ENCODE measurements around the gene HSPD1. TPM values are rescaled to one million over a fixed set of nuclear protein-coding genes. Genes with fewer than 3 reads are reported as not detected.
A peak's percentile ranks its signal among the peaks of the same experiment; 100 is the strongest.

Gene HSPD1
- total and polyA plus RNA-seq, 2 of the 13 experiments (the other 11 are each of a cell fraction or from before 2014, with no cell fraction given), result 685 to 2,610 TPM

- TF ChIP-seq DBP (CRISPR knock-in tag; IDR thresholded peaks at IDR 0.05; ENCODE audit: not compliant biosample characterization) (no peak), TBP (CRISPR knock-in tag; IDR thresholded peaks at IDR 0.05) (no peak), ZXDC (CRISPR knock-in tag; IDR thresholded peaks at IDR 0.05) (peak; percentile 73), ZFX (CRISPR knock-in tag; IDR thresholded peaks at IDR 0.05; ENCODE audit: low read depth) (peak; percentile 80), ZFP36 (IDR thresholded peaks at IDR 0.05; ENCODE audit: borderline replicate concordance, low read depth, low read length, partially characterized antibody) (no peak), ZKSCAN1 (IDR thresholded peaks at IDR 0.05; ENCODE audit: low read length) (no peak), SOX13 (IDR thresholded peaks at IDR 0.05) (no peak), SOX13 (CRISPR knock-in tag; conservative IDR thresholded peaks at IDR 0.05 in 1 of 2, IDR thresholded peaks at IDR 0.05 in 1 of 2) (peak in 1 of 2 experiments; percentile 92; a peak in 3 of 4 replicates), ZNF782 (CRISPR knock-in tag; IDR thresholded peaks at IDR 0.05; ENCODE audit: borderline replicate concordance) (peak; percentile 13; the same call in 1 of the 2 replicates), ZNF644 (CRISPR knock-in tag; IDR thresholded peaks at IDR 0.05; ENCODE audit: low read depth) (no peak), DMAP1 (CRISPR knock-in tag; IDR thresholded peaks at IDR 0.05) (peak; percentile 95), FLYWCH1 (CRISPR knock-in tag; IDR thresholded peaks at IDR 0.05) (no peak), TBL1XR1 (IDR thresholded peaks at IDR 0.05; ENCODE audit: borderline replicate concordance, low read length, partially characterized antibody) (peak; percentile 76), BCL6 (CRISPR knock-in tag; IDR thresholded peaks at IDR 0.05) (0 out of 2 replicates have a peak, but pooled peaks have one; percentile 46), ZNF816 (CRISPR knock-in tag; IDR thresholded peaks at IDR 0.05; ENCODE audit: borderline replicate concordance) (peak; percentile 53), ZNF543 (CRISPR knock-in tag; IDR thresholded peaks at IDR 0.05) (peak; percentile 59; the same call in 1 of the 2 replicates), ZFY (CRISPR knock-in tag; IDR thresholded peaks at IDR 0.05) (peak; percentile 70; the same call in 1 of the 2 replicates), SKI (IDR thresholded peaks at IDR 0.05; ENCODE audit: partially characterized antibody) (peak; percentile 9), ZNF556 (CRISPR knock-in tag; IDR thresholded peaks at IDR 0.05; ENCODE audit: borderline replicate concordance) (peak; percentile 84; the same call in 1 of the 2 replicates), CREM (IDR thresholded peaks at IDR 0.05) (peak; percentile 95), CREM (CRISPR knock-in tag; IDR thresholded peaks at IDR 0.05) (no peak)
- TF ChIP-seq, protein P1, sequence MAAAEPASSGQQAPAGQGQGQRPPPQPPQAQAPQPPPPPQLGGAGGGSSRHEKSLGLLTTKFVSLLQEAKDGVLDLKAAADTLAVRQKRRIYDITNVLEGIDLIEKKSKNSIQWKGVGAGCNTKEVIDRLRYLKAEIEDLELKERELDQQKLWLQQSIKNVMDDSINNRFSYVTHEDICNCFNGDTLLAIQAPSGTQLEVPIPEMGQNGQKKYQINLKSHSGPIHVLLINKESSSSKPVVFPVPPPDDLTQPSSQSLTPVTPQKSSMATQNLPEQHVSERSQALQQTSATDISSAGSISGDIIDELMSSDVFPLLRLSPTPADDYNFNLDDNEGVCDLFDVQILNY (CRISPR knock-in tag; conservative IDR thresholded peaks at IDR 0.05), result 0 out of 2 replicates have a peak, but pooled peaks have one; percentile 8
- TF ChIP-seq, protein P2, sequence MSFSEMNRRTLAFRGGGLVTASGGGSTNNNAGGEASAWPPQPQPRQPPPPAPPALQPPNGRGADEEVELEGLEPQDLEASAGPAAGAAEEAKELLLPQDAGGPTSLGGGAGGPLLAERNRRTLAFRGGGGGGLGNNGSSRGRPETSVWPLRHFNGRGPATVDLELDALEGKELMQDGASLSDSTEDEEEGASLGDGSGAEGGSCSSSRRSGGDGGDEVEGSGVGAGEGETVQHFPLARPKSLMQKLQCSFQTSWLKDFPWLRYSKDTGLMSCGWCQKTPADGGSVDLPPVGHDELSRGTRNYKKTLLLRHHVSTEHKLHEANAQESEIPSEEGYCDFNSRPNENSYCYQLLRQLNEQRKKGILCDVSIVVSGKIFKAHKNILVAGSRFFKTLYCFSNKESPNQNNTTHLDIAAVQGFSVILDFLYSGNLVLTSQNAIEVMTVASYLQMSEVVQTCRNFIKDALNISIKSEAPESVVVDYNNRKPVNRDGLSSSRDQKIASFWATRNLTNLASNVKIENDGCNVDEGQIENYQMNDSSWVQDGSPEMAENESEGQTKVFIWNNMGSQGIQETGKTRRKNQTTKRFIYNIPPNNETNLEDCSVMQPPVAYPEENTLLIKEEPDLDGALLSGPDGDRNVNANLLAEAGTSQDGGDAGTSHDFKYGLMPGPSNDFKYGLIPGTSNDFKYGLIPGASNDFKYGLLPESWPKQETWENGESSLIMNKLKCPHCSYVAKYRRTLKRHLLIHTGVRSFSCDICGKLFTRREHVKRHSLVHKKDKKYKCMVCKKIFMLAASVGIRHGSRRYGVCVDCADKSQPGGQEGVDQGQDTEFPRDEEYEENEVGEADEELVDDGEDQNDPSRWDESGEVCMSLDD (CRISPR knock-in tag; IDR thresholded peaks at IDR 0.05; ENCODE audit: borderline replicate concordance), result peak; percentile 44; the same call in 1 of the 2 replicates
These were observed 46.3 kb downstream of the HSPD1 start, which contains the start of gene COQ10B (continued) for GRCh38 chr2:197453123-197453913.
